PC-3 (cell line): ENCODE results near the gene TEX13B.

ENCODE experiments used
- EZH2 ChIP-seq: fragments of 300-600 bp; sonication (generic); IDR thresholded peaks from one replicate; pipeline ENCODE4 v1.6.1; 2017; ENCODE audit warnings: antibody characterized with exemption, mild to moderate bottlenecking, low read length; ENCODE audit not compliant: unreplicated experiment
- TF ChIP-seq, protein P1 (sequence below): fragments of 300-600 bp; sonication (generic); conservative IDR thresholded peaks from 2 replicates; pipeline ENCODE4 v1.5.1; 2017; ENCODE audit warnings: antibody characterized with exemption, low read depth, mild to moderate bottlenecking, low read length

GRCh38 chrX:108025376-108025775 lies 43.2 kb upstream of the TEX13B start:
- TF ChIP-seq, protein P1, sequence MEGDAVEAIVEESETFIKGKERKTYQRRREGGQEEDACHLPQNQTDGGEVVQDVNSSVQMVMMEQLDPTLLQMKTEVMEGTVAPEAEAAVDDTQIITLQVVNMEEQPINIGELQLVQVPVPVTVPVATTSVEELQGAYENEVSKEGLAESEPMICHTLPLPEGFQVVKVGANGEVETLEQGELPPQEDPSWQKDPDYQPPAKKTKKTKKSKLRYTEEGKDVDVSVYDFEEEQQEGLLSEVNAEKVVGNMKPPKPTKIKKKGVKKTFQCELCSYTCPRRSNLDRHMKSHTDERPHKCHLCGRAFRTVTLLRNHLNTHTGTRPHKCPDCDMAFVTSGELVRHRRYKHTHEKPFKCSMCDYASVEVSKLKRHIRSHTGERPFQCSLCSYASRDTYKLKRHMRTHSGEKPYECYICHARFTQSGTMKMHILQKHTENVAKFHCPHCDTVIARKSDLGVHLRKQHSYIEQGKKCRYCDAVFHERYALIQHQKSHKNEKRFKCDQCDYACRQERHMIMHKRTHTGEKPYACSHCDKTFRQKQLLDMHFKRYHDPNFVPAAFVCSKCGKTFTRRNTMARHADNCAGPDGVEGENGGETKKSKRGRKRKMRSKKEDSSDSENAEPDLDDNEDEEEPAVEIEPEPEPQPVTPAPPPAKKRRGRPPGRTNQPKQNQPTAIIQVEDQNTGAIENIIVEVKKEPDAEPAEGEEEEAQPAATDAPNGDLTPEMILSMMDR = no peak
- TF ChIP-seq EZH2 = no peak
